ENCODE data around the gene ANO7. TPM values are rescaled to one million over a fixed set of nuclear protein-coding genes. Genes with fewer than 3 reads are reported as not detected.

The ANO7 gene
- total RNA-seq, 1 donor from 2014 or later = 1.0 TPM

- peak in 1 of 2 donors; percentile 71 for DNase-seq (ENCODE audit: low read depth in 2 of 2)
Measured at GRCh38 chr2:241157841-241158545, 30.5 kb upstream of the ANO7 start.

GRCh38 chr2:241158546-241158900 is 30.0 kb upstream of the ANO7 start:
- no peak for DNase-seq (ENCODE audit: low read depth in 2 of 2)

- no peak for DNase-seq (ENCODE audit: low read depth in 2 of 2)
Measured at GRCh38 chr2:241159116-241159515, 29.4 kb upstream of the ANO7 start.

GRCh38 chr2:241160318-241160717 is 28.2 kb upstream of the ANO7 start:
- no peak for DNase-seq (ENCODE audit: low read depth in 2 of 2)

- DNase-seq (ENCODE audit: low read depth in 2 of 2) = peak in 1 of 2 donors; percentile 29
Measured at GRCh38 chr2:241161646-241162281, 26.7 kb upstream of the ANO7 start.

- no peak for DNase-seq (ENCODE audit: low read depth in 2 of 2)
Measured at GRCh38 chr2:241163601-241164118, 24.8 kb upstream of the ANO7 start.

GRCh38 chr2:241168366-241168765 is 20.1 kb upstream of the ANO7 start:
- no peak for DNase-seq (ENCODE audit: low read depth in 2 of 2)

- no peak for DNase-seq (ENCODE audit: low read depth in 2 of 2)
Measured at GRCh38 chr2:241173557-241173956, 14.9 kb upstream of the ANO7 start.

GRCh38 chr2:241177526-241178334 is 10.7 kb upstream of the ANO7 start:
- DNase-seq (ENCODE audit: low read depth in 2 of 2) = no peak

GRCh38 chr2:241178961-241179360 is 9.5 kb upstream of the ANO7 start:
- DNase-seq (ENCODE audit: low read depth in 2 of 2) = no peak

GRCh38 chr2:241179899-241180298 is 8.6 kb upstream of the ANO7 start:
- DNase-seq (ENCODE audit: low read depth in 2 of 2) = no peak

GRCh38 chr2:241180495-241180894 is 8.0 kb upstream of the ANO7 start:
- DNase-seq (ENCODE audit: low read depth in 2 of 2) = no peak

- no peak for DNase-seq (ENCODE audit: low read depth in 2 of 2)
Measured at GRCh38 chr2:241182126-241182525, 6.4 kb upstream of the ANO7 start.

GRCh38 chr2:241182531-241183133 is 5.8 kb upstream of the ANO7 start:
- no peak for DNase-seq (ENCODE audit: low read depth in 2 of 2)

GRCh38 chr2:241183221-241183620 is 5.3 kb upstream of the ANO7 start:
- DNase-seq (ENCODE audit: low read depth in 2 of 2) = no peak

- no peak for DNase-seq (ENCODE audit: low read depth in 2 of 2)
Measured at GRCh38 chr2:241184901-241185300, 3.6 kb upstream of the ANO7 start.

GRCh38 chr2:241185961-241186360 is 2.5 kb upstream of the ANO7 start:
- DNase-seq (ENCODE audit: low read depth in 2 of 2) = peak; percentile 10 to 26

- no peak for DNase-seq (ENCODE audit: low read depth in 2 of 2)
Measured at GRCh38 chr2:241187101-241187917, 1.2 kb upstream of the ANO7 start.

GRCh38 chr2:241187918-241188234 is 601 bp upstream of the ANO7 start:
- DNase-seq (ENCODE audit: low read depth in 2 of 2) = no peak

GRCh38 chr2:241189093-241189855 is 797 bp downstream of the ANO7 start:
- DNase-seq (ENCODE audit: low read depth in 2 of 2) = no peak

- no peak for DNase-seq (ENCODE audit: low read depth in 2 of 2)
Measured at GRCh38 chr2:241189856-241190201, 1.4 kb downstream of the ANO7 start.

All from dermis microvascular lymphatic vessel endothelial cell (primary cell).